OCI-LY3 (cell line): ENCODE data around the gene EHHADH.

Experiments
- H2AFZ ChIP-seq: fragments of 200-600, 300-600 bp; shearing (Covaris generic); 2 replicates; pipeline ENCODE4 v1.6.0; 2014; ENCODE audit warnings: antibody characterized with exemption, low read depth, low read length
- H3K27ac ChIP-seq: fragments of 200-600, 300-600 bp; sonication (generic); 2 replicates; pipeline ENCODE4 v1.5.1; 2014; ENCODE audit warnings: mild to moderate bottlenecking, low read length, moderate library complexity, mixed read lengths
- H3K27me3 ChIP-seq: fragments of 200-600, 300-600 bp; sonication (generic); 2 replicates; pipeline ENCODE4 v1.6.1; 2014; ENCODE audit warnings: low read depth, low read length, mixed read lengths
- H3K36me3 ChIP-seq: fragments of 200-600, 300-600 bp; sonication (generic); replicated peaks from 2 replicates; pipeline ENCODE3; 2014; ENCODE audit warnings: low read depth, low read length, mixed read lengths
- H3K4me1 ChIP-seq: fragments of 300-600, 200-600 bp; sonication (generic); 2 replicates; pipeline ENCODE4 v1.6.1; 2014; ENCODE audit warnings: low read length, mixed read lengths
- H3K4me2 ChIP-seq: fragments of 200-600, 300-600 bp; sonication (generic); 2 replicates; pipeline ENCODE4 v1.6.1; 2014; ENCODE audit warnings: low read length, mixed read lengths
- H3K4me3 ChIP-seq: fragments of 300-600, 200-600 bp; sonication (generic); 2 replicates; pipeline ENCODE4 v1.5.1; 2014; ENCODE audit warnings: antibody characterized with exemption, mild to moderate bottlenecking, low read length, moderate library complexity
- H3K79me2 ChIP-seq: fragments of 300-600, 200-600 bp; shearing (Covaris generic); 2 replicates; pipeline ENCODE4 v1.6.1; 2014; ENCODE audit warnings: mild to moderate bottlenecking, low read length, mixed read lengths
- H3K9ac ChIP-seq: fragments of 300-600, 200-600 bp; shearing (Covaris generic); 2 replicates; pipeline ENCODE4 v1.6.0; 2014; ENCODE audit warnings: mild to moderate bottlenecking, low read length, moderate library complexity
- H3K9me3 ChIP-seq: fragments of 200-600, 300-600 bp; shearing (Covaris generic); 2 replicates; pipeline ENCODE4 v1.6.1; 2014; ENCODE audit warnings: low read length, mixed read lengths; ENCODE audit not compliant: insufficient read depth
- H4K20me1 ChIP-seq: fragments of 200-600, 300-600 bp; sonication (generic); 2 replicates; pipeline ENCODE4 v1.6.1; 2016; ENCODE audit warnings: low read length, mixed read lengths; ENCODE audit not compliant: insufficient read depth
- CTCF ChIP-seq: fragments of 200-600, 300-600 bp; sonication (generic); IDR thresholded peaks from 2 replicates; pipeline ENCODE4 v1.5.1; 2014; ENCODE audit warnings: antibody characterized with exemption, low read length, low read depth
- EZH2phosphoT487 ChIP-seq: fragments of 200-600 bp; shearing (Covaris generic); IDR thresholded peaks from 2 replicates; pipeline ENCODE4 v1.6.1; 2018; ENCODE audit warnings: antibody characterized with exemption, mixed run types, low read depth

EHHADH gene

GRCh38 chr3:185172086-185173049 is 81.5 kb downstream of the EHHADH start:
- Histone ChIP-seq H3K79me2 (no peaks in the 10 kb centered on the region), H4K20me1 (no peaks in the 10 kb centered on the region), H3K4me2 (no peak overlapping the region), H3K4me1 (peaks cover 22% of the 10 kb centered on the region), H3K9ac (no peak overlapping the region), H2AFZ (no peak overlapping the region; the same call in 1 of the 2 replicates), H3K27me3 (peaks cover 4% of the 10 kb centered on the region; the same call in 1 of the 2 replicates), H3K27ac (no peak overlapping the region), H3K9me3 (no peaks in the 10 kb centered on the region), H3K36me3 (no peaks in the 10 kb centered on the region), H3K4me3 (no peak overlapping the region)
- no peak for TF ChIP-seq CTCF
- no peak for TF ChIP-seq EZH2phosphoT487

- H3K27me3 ChIP-seq, result no peaks in the 10 kb centered on the region; the same call in none of the 2 replicates
- no peak overlapping the region for H3K9ac ChIP-seq
- TF ChIP-seq CTCF (no peak), EZH2phosphoT487 (no peak)
- H3K36me3 ChIP-seq, result no peaks in the 10 kb centered on the region
- no peak overlapping the region for H3K4me2 ChIP-seq
- H2AFZ ChIP-seq, result no peak overlapping the region
- H3K79me2 ChIP-seq, result no peaks in the 10 kb centered on the region
- H3K4me1 ChIP-seq, result no peaks in the 10 kb centered on the region
- H4K20me1 ChIP-seq, result no peaks in the 10 kb centered on the region
- no peaks in the 10 kb centered on the region for H3K9me3 ChIP-seq
- H3K4me3 ChIP-seq, result no peak overlapping the region
- H3K27ac ChIP-seq, result no peak overlapping the region
Observed at GRCh38 chr3:185164428-185165217, 89.2 kb downstream of the EHHADH start.

- H3K4me2 ChIP-seq, result no peak overlapping the region
- H2AFZ ChIP-seq, result no peak overlapping the region
Observed at GRCh38 chr3:185162634-185163033, 91.2 kb downstream of the EHHADH start.

More at GRCh38 chr3:185162634-185163033, 91.2 kb downstream of the EHHADH start:
- Histone ChIP-seq H3K36me3 (no peaks in the 10 kb centered on the region), H3K4me1 (no peaks in the 10 kb centered on the region), H4K20me1 (no peaks in the 10 kb centered on the region), H3K27me3 (peaks cover 16% of the 10 kb centered on the region), H3K79me2 (no peaks in the 10 kb centered on the region), H3K4me3 (no peak overlapping the region), H3K9ac (no peak overlapping the region), H3K9me3 (no peaks in the 10 kb centered on the region), H3K27ac (no peak overlapping the region)
- no peak for TF ChIP-seq EZH2phosphoT487
- TF ChIP-seq CTCF, result no peak
